SK-N-SH treated with all-trans-retinoic acid at 6 μM for 48 hours (cell line): ENCODE results near the gene CDC42BPG.
"Not testable (repeated sequence)": the region's sequence is repeated elsewhere in the genome, so short reads cannot be mapped to it uniquely, and the experiment has no call there.

Source experiments
- ATAC-seq: fragments of 200-7000 bp; cut with Tn5 transposase; 3 replicates; pipeline ENCODE4 v1.9.1; 2020; ENCODE audit warnings: mild to moderate bottlenecking, moderate library complexity
- ARNTL ChIP-seq: fragments of 450-650 bp; formaldehyde crosslinking; IDR thresholded peaks from 2 replicates; pipeline ENCODE4 v1.5.0; 2020; ENCODE audit warnings: low read depth, mild to moderate bottlenecking, moderate library complexity, borderline replicate concordance
- BACH2 ChIP-seq: fragments of 250-450 bp; sonication (Bioruptor Pico); IDR thresholded peaks from 2 replicates; pipeline ENCODE4 v1.9.0; 2021; ENCODE audit warnings: mild to moderate bottlenecking, borderline replicate concordance
- CREB5 ChIP-seq: fragments of 250-450 bp; sonication (Bioruptor Pico); IDR thresholded peaks from 2 replicates; pipeline ENCODE4 v1.5.1; 2020; ENCODE audit warnings: low read depth, mild to moderate bottlenecking, moderate library complexity
- CSRNP3 ChIP-seq: fragments of 250-450 bp; sonication (Bioruptor Pico); IDR thresholded peaks from 2 replicates; pipeline ENCODE4 v1.5.1; 2021; ENCODE audit warnings: mild to moderate bottlenecking, moderate library complexity
- ESRRG ChIP-seq: fragments of 250-450 bp; sonication (Bioruptor Pico); IDR thresholded peaks from 2 replicates; pipeline ENCODE4 v1.6.1; 2021; ENCODE audit warnings: mild to moderate bottlenecking
- ISL1 ChIP-seq: fragments of 250-450 bp; sonication (Bioruptor Pico); IDR thresholded peaks from 2 replicates; pipeline ENCODE4 v2.1.2; 2022; ENCODE audit warnings: mild to moderate bottlenecking, moderate library complexity
- OSR1 ChIP-seq: fragments of 250-450 bp; sonication (Bioruptor Pico); IDR thresholded peaks from 2 replicates; pipeline ENCODE4 v1.8.0; 2022; ENCODE audit warnings: moderate library complexity, mild to moderate bottlenecking, inconsistent platforms
- PATZ1 ChIP-seq: fragments of 250-450 bp; sonication (Bioruptor Pico); IDR thresholded peaks from 2 replicates; pipeline ENCODE4 v1.8.0; 2020; ENCODE audit warnings: mild to moderate bottlenecking, moderate library complexity, borderline replicate concordance
- POU6F1 ChIP-seq: fragments of 250-450 bp; sonication (Bioruptor Pico); IDR thresholded peaks from 2 replicates; pipeline ENCODE4 v1.8.0; 2021; ENCODE audit warnings: low read depth, mild to moderate bottlenecking, moderate library complexity, borderline replicate concordance
- PPARA ChIP-seq: fragments of 250-450 bp; sonication (Bioruptor Pico); IDR thresholded peaks from 2 replicates; pipeline ENCODE4 v1.5.0; 2020; ENCODE audit warnings: mild to moderate bottlenecking, borderline replicate concordance
- TCF4 ChIP-seq: fragments of 250-450 bp; sonication (Bioruptor Pico); IDR thresholded peaks from 2 replicates; pipeline ENCODE4 v1.8.0; 2021; ENCODE audit warnings: mild to moderate bottlenecking, moderate library complexity, borderline replicate concordance
- TOX ChIP-seq: fragments of 250-450 bp; sonication (Bioruptor Pico); IDR thresholded peaks from 2 replicates; pipeline ENCODE4 v1.8.0; 2021; ENCODE audit warnings: mild to moderate bottlenecking, moderate library complexity, borderline replicate concordance
- TSHZ2 ChIP-seq: fragments of 250-450 bp; sonication (Bioruptor Pico); IDR thresholded peaks from 2 replicates; pipeline ENCODE4 v1.5.0; 2020; ENCODE audit warnings: mild to moderate bottlenecking, moderate library complexity
- ZFP3 ChIP-seq: fragments of 250-450 bp; sonication (Bioruptor Pico); IDR thresholded peaks from 2 replicates; pipeline ENCODE4 v1.5.0; 2020; ENCODE audit warnings: mild to moderate bottlenecking, moderate library complexity
- ZNF565 ChIP-seq: fragments of 450-650 bp; formaldehyde crosslinking; conservative IDR thresholded peaks from 2 replicates; pipeline ENCODE4 v1.5.0; 2020; ENCODE audit warnings: low read depth, mild to moderate bottlenecking, moderate library complexity
- ZNF8 ChIP-seq: fragments of 450-650 bp; formaldehyde crosslinking; IDR thresholded peaks from 2 replicates; pipeline ENCODE4 v1.5.0; 2020; ENCODE audit warnings: mild to moderate bottlenecking, moderate library complexity

The CDC42BPG gene

GRCh38 chr11:64817476-64817875, 27.0 kb downstream of the CDC42BPG start:
- ATAC-seq = no peak
- no peak for TF ChIP-seq ZNF565 (CRISPR knock-in tag)
- TF ChIP-seq POU6F1 (CRISPR knock-in tag) = no peak
- TF ChIP-seq TCF4 = no peak

- not testable (repeated sequence) for ATAC-seq
These were observed 29.0 kb downstream of the CDC42BPG start for GRCh38 chr11:64815433-64815832.

- ATAC-seq = no peak
- TF ChIP-seq CREB5 (CRISPR knock-in tag) (no peak), PATZ1 (CRISPR knock-in tag) (no peak), ESRRG (CRISPR knock-in tag) (no peak), ZFP3 (no peak)
These were observed 29.7 kb downstream of the CDC42BPG start for GRCh38 chr11:64814712-64815187.

GRCh38 chr11:64813826-64814225, 30.6 kb downstream of the CDC42BPG start:
- no peak for TF ChIP-seq PPARA
- ATAC-seq = no peak

GRCh38 chr11:64810891-64811272, 33.6 kb downstream of the CDC42BPG start:
- TF ChIP-seq OSR1 (CRISPR knock-in tag) (no peak), PPARA (no peak), BACH2 (CRISPR knock-in tag) (no peak), CSRNP3 (CRISPR knock-in tag) (no peak), TSHZ2 (CRISPR knock-in tag) (no peak), ISL1 (no peak), POU6F1 (CRISPR knock-in tag) (no peak), TOX (CRISPR knock-in tag) (no peak), ZNF8 (CRISPR knock-in tag) (no peak), ARNTL (CRISPR knock-in tag) (no peak), ZFP3 (no peak), ZNF565 (CRISPR knock-in tag) (no peak)
- ATAC-seq = peak; percentile 6
